Measurements from ENCODE around the gene CKB. TPM values are rescaled to one million over a fixed set of nuclear protein-coding genes. Genes with fewer than 3 reads are reported as not detected.

Gene CKB
- total and polyA plus RNA-seq, 9 of the 15 experiments (the other 6 are each of a cell fraction or from before 2014, with no cell fraction given) = 23.9 to 692 (median 132) TPM

- H3K4me1 ChIP-seq (replicated peaks in 1 of 2; ENCODE audit: control insufficient read depth in 2 of 2, insufficient read depth in 2 of 2, low read length in 2 of 2) = peaks cover 3 to 4% of the 10 kb centered on the region in 2 experiments; a peak in 4 of 5 replicates
- in situ Hi-C loops (cut with MboI) (no loop called here), intact Hi-C loops (cut with micrococcal nuclease) (loop anchor here (5.0 kb wide), 1 partner anchor 44 kb away; no protein-coding TSS in a partner anchor)
- H3K79me2 ChIP-seq (ENCODE audit: control insufficient read depth, insufficient read depth, low read length) = peaks cover 7% of the 10 kb centered on the region; the same call in 1 of the 3 replicates
- H4K20me1 ChIP-seq (replicated peaks; ENCODE audit: control insufficient read depth, insufficient read depth, low read length) = peaks cover 3% of the 10 kb centered on the region; the same call in 1 of the 2 replicates
- no peaks in the 10 kb centered on the region for H3K27me3 ChIP-seq (ENCODE audit: control insufficient read depth in 2 of 2, insufficient read depth in 2 of 2, low read length in 2 of 2)
- no peak for FAIRE-seq
- no peak overlapping the region for H3K27ac ChIP-seq (ENCODE audit: extremely low read depth, low read depth, low read length)
- no peak overlapping the region for H3K4me3 ChIP-seq
- POLR2A ChIA-PET = interaction anchor here (0.6 kb wide), 1 partner anchor 196 kb away, joined by 3 read pairs; no protein-coding TSS in a partner anchor
- DNase-seq (ENCODE audit: extremely low read depth in 1 of 4, low spot score in 3 of 4) = no peak
- 95% methylated on average over 10 of the region's 12 CpGs for WGBS (ENCODE audit: insufficient coverage, low coverage, missing lambda C conversion rate)
- H3K4me2 ChIP-seq (ENCODE audit: insufficient read depth, low read length) = no peak overlapping the region
- no peak overlapping the region for H2AFZ ChIP-seq (ENCODE audit: low read depth, low read length)
- no peak for ATAC-seq
- H3K36me3 ChIP-seq (ENCODE audit: control insufficient read depth, insufficient read depth, low read length) = peaks cover 77% of the 10 kb centered on the region
- no peak overlapping the region for H3K9ac ChIP-seq (ENCODE audit: insufficient read depth in 1 of 2, low read depth in 2 of 2, low read length in 2 of 2)
- no peak for TF ChIP-seq PCBP1 (IDR thresholded peaks at IDR 0.05; ENCODE audit: low read depth, low read length, poor library complexity, severe bottlenecking)
- no peaks in the 10 kb centered on the region for H3K9me3 ChIP-seq (replicated peaks; ENCODE audit: control insufficient read depth, insufficient read depth, low read depth, low read length)
- H3K9me1 ChIP-seq (ENCODE audit: control insufficient read depth, insufficient read depth, low read length) = no peaks in the 10 kb centered on the region
- BruUV-seq (replicated peaks) = TSS peak; percentile 40
- CTCF ChIA-PET (ENCODE audit: low intra/inter-chr PET ratio) = no interaction called here
These were observed 19.3 kb downstream of the CKB start for GRCh38 chr14:103503296-103503695.

DNA sequence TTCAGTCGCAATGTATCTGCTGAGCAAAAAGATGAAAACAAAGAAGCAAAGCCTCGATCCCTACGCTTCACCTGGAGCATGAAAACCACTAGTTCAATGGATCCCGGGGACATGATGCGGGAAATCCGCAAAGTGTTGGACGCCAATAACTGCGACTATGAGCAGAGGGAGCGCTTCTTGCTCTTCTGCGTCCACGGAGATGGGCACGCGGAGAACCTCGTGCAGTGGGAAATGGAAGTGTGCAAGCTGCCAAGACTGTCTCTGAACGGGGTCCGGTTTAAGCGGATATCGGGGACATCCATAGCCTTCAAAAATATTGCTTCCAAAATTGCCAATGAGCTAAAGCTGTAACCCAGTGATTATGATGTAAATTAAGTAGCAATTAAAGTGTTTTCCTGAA is 19.8 kb downstream of the CKB start:
- WGBS (ENCODE audit: insufficient coverage, low coverage, missing lambda C conversion rate) = 99% methylated on average over 17 of the region's 18 CpGs
- in situ Hi-C loops (cut with MboI) = no loop called here

More for the DNA sequence above, 19.8 kb downstream of the CKB start:
- Histone ChIP-seq H3K36me3 (ENCODE audit: control insufficient read depth, insufficient read depth, low read length) (peaks cover 79% of the 10 kb centered on the region), H3K4me1 (replicated peaks in 1 of 2; ENCODE audit: control insufficient read depth in 2 of 2, insufficient read depth in 2 of 2, low read length in 2 of 2) (peaks cover 3 to 4% of the 10 kb centered on the region in 2 experiments; a peak in 4 of 5 replicates), H3K9me3 (replicated peaks; ENCODE audit: control insufficient read depth, insufficient read depth, low read depth, low read length) (no peaks in the 10 kb centered on the region), H3K4me2 (ENCODE audit: insufficient read depth, low read length) (no peak overlapping the region), H4K20me1 (replicated peaks; ENCODE audit: control insufficient read depth, insufficient read depth, low read length) (peaks cover 3% of the 10 kb centered on the region; the same call in 1 of the 2 replicates), H3K9ac (ENCODE audit: insufficient read depth in 1 of 2, low read depth in 2 of 2, low read length in 2 of 2) (no peak overlapping the region), H3K27ac (ENCODE audit: extremely low read depth, low read depth, low read length) (no peak overlapping the region), H2AFZ (ENCODE audit: low read depth, low read length) (no peak overlapping the region), H3K9me1 (ENCODE audit: control insufficient read depth, insufficient read depth, low read length) (no peaks in the 10 kb centered on the region), H3K4me3 (no peak overlapping the region), H3K79me2 (ENCODE audit: control insufficient read depth, insufficient read depth, low read length) (peaks cover 7% of the 10 kb centered on the region; the same call in 1 of the 3 replicates), H3K27me3 (ENCODE audit: control insufficient read depth in 2 of 2, insufficient read depth in 2 of 2, low read length in 2 of 2) (no peaks in the 10 kb centered on the region)
- intact Hi-C loops (cut with micrococcal nuclease) = loop anchor here (5.0 kb wide), 1 partner anchor 44 kb away; no protein-coding TSS in a partner anchor
- FAIRE-seq (no peak), DNase-seq (ENCODE audit: extremely low read depth in 1 of 4, low spot score in 3 of 4) (no peak), ATAC-seq (no peak)
- POLR2A ChIA-PET = interaction anchor here (0.6 kb wide), 1 partner anchor 196 kb away, joined by 3 read pairs; no protein-coding TSS in a partner anchor
- CTCF ChIA-PET (ENCODE audit: low intra/inter-chr PET ratio) = no interaction called here
- BruUV-seq (replicated peaks) = no TSS peak
- TF ChIP-seq ZBTB17 (CRISPR knock-in tag; IDR thresholded peaks at IDR 0.05) (no peak), ZKSCAN1 (IDR thresholded peaks at IDR 0.05; ENCODE audit: low read depth, low read length) (no peak), RBBP5 (IDR thresholded peaks at IDR 0.05; ENCODE audit: borderline replicate concordance, insufficient read depth, low read length, poor library complexity, severe bottlenecking) (no peak), ZSCAN29 (IDR thresholded peaks at IDR 0.05) (no peak), TCF7 (IDR thresholded peaks at IDR 0.05; ENCODE audit: borderline replicate concordance) (no peak), NONO (IDR thresholded peaks at IDR 0.05; ENCODE audit: low read depth in 2 of 2, low read length in 1 of 2) (no peak), ESRRA (IDR thresholded peaks at IDR 0.05; ENCODE audit: borderline replicate concordance, low read depth) (no peak), RFX5 (IDR thresholded peaks at IDR 0.05; ENCODE audit: low read depth, low read length) (no peak), HDAC1 (IDR thresholded peaks at IDR 0.05) (no peak), BRCA1 (IDR thresholded peaks at IDR 0.05) (no peak), BRCA1 (CRISPR knock-in tag; IDR thresholded peaks at IDR 0.05) (no peak)
